Activated CD4-positive, alpha-beta memory T cell treated with anti-CD3 and anti-CD28 coated beads for 36 hours (primary cell): ENCODE results near the gene MCCD1. TPM values are rescaled to one million over a fixed set of nuclear protein-coding genes. Genes with fewer than 3 reads are reported as not detected.

Experiments used
- total RNA-seq, 2 experiments: library from RNA; stranded (reverse); gene quantifications; one replicate each; pipeline ENCODE4 v1.2.3, GENCODE V29; 2021

MCCD1 gene
- total RNA-seq, 2 experiments from 2014 or later, result not detected

Other genes starting within 250 kb of the MCCD1 start
- gene HLA-B, start 171.8 kb upstream of the MCCD1 start, total RNA-seq, result 1,000 to 10,000 TPM; 3,016 to 3,060 TPM
- 1 to 10 TPM; 7.1 to 8.6 TPM for gene MICA, start 125.4 kb upstream of the MCCD1 start, total RNA-seq
- gene MICB, start 30.8 kb upstream of the MCCD1 start, total RNA-seq, result 10 to 100 TPM; 21.1 to 23.2 TPM
- gene DDX39B, start 13.0 kb downstream of the MCCD1 start, total RNA-seq, result 100 to 1,000 TPM; 538 to 547 TPM
- 1 to 10 TPM; 1.4 to 1.6 TPM for gene ATP6V1G2, start 17.6 kb downstream of the MCCD1 start, total RNA-seq
- gene NFKBIL1, start 18.6 kb downstream of the MCCD1 start, total RNA-seq, result 10 to 100 TPM; 18.5 to 21.5 TPM
- 100 to 1,000 TPM; 696 to 733 TPM for gene LTA, start 43.3 kb downstream of the MCCD1 start, total RNA-seq
- 100 to 1,000 TPM; 165 to 167 TPM for gene TNF, start 46.6 kb downstream of the MCCD1 start, total RNA-seq
- 100 to 1,000 TPM; 161 to 164 TPM for gene LTB, start 53.5 kb downstream of the MCCD1 start, total RNA-seq
- gene LST1, start 57.3 kb downstream of the MCCD1 start, total RNA-seq, result 10 to 100 TPM; 15.7 to 16.9 TPM
- 10 to 100 TPM; 11.7 to 12.2 TPM for gene NCR3, start 64.0 kb downstream of the MCCD1 start, total RNA-seq
- gene AIF1, start 86.3 kb downstream of the MCCD1 start, total RNA-seq, result 10 to 100 TPM; 26.1 to 29.0 TPM
- 100 to 1,000 TPM; 246 to 257 TPM for gene PRRC2A, start 91.8 kb downstream of the MCCD1 start, total RNA-seq
- gene BAG6, start 123.7 kb downstream of the MCCD1 start, total RNA-seq, result 100 to 1,000 TPM; 351 to 354 TPM
- gene APOM, start 126.9 kb downstream of the MCCD1 start, total RNA-seq, result 1 to 10 TPM; 2.9 to 3.1 TPM
- 10 to 100 TPM; 15.8 to 16.9 TPM for gene C6orf47, start 131.8 kb downstream of the MCCD1 start, total RNA-seq
- 10 to 100 TPM; 31.6 to 32.3 TPM for gene GPANK1, start 136.0 kb downstream of the MCCD1 start, total RNA-seq
- gene CSNK2B, start 137.1 kb downstream of the MCCD1 start, total RNA-seq, result 100 to 1,000 TPM; 227 to 234 TPM
- 10 to 100 TPM in 1 of 2 experiments, 1 to 10 TPM in 1; 9.2 to 11.6 TPM for gene LY6G5B, start 141.0 kb downstream of the MCCD1 start, total RNA-seq
- 1 to 10 TPM; 1.4 to 1.8 TPM for gene LY6G5C, start 152.1 kb downstream of the MCCD1 start, total RNA-seq
- gene ABHD16A, start 174.4 kb downstream of the MCCD1 start, total RNA-seq, result 10 to 100 TPM; 29.1 to 29.6 TPM
- not detected for gene LY6G6F, start 177.9 kb downstream of the MCCD1 start, total RNA-seq
- not detected for gene LY6G6D, start 186.4 kb downstream of the MCCD1 start, total RNA-seq
- not detected for gene LY6G6C, start 192.8 kb downstream of the MCCD1 start, total RNA-seq
- gene MPIG6B, start 194.4 kb downstream of the MCCD1 start, total RNA-seq, result not detected
- 1 to 10 TPM; 6.2 to 6.6 TPM for gene DDAH2, start 200.3 kb downstream of the MCCD1 start, total RNA-seq
- 100 to 1,000 TPM; 430 to 442 TPM for gene CLIC1, start 207.6 kb downstream of the MCCD1 start, total RNA-seq
- gene MSH5, start 211.0 kb downstream of the MCCD1 start, total RNA-seq, result 10 to 100 TPM; 80.9 to 83.8 TPM
- gene SAPCD1, start 233.7 kb downstream of the MCCD1 start, total RNA-seq, result 10 to 100 TPM; 11.3 to 13.2 TPM
- gene VWA7, start 248.4 kb downstream of the MCCD1 start, total RNA-seq, result 1 to 10 TPM; 2.0 to 2.1 TPM